HEK293 (cell line): ENCODE data around the gene ARID3A.

ENCODE experiments used
- CTCF ChIA-PET: fragments of 350-600 bp; formaldehyde crosslinking; extraction: SDS; loops from one replicate; lab custom pipeline; 2021; ENCODE audit warnings: antibody characterized with exemption; lab: Yijun Ruan, JAX
- POLR2A ChIA-PET: fragments of 300-600 bp; formaldehyde crosslinking; extraction: SDS; loops from one replicate; lab custom pipeline; 2020; ENCODE audit warnings: antibody characterized with exemption, inconsistent platforms; lab: Yijun Ruan, JAX
- H3K27ac ChIP-seq: fragments of 200-500 bp; sonication (Bioruptor generic); 2 replicates; pipeline ENCODE4 v1.5.1; 2014; ENCODE audit warnings: low read depth, low read length, control low read depth, inconsistent platforms; ENCODE audit errors: extremely low read depth
- H3K36me3 ChIP-seq, 2 experiments: fragments of 200-500 bp in 1 of 2; sonication (Bioruptor generic) in 1 of 2; 1 replicate in 1 of 2; 2 replicates in 1 of 2; pipeline ENCODE4 v1.5.1; 2014 to 2017; ENCODE audit warnings: inconsistent platforms in 2 of 2, low read length in 2 of 2; ENCODE audit not compliant: control insufficient read depth in 2 of 2, insufficient read depth in 1 of 2
- H3K4me1 ChIP-seq: fragments of 200-500 bp; sonication (Bioruptor generic); 2 replicates; pipeline ENCODE4 v1.5.1; 2014; ENCODE audit warnings: mild to moderate bottlenecking, low read length, inconsistent platforms; ENCODE audit not compliant: control insufficient read depth, insufficient read depth
- H3K4me3 ChIP-seq: 2 replicates; pipeline ENCODE4 v1.5.1; 2011; ENCODE audit warnings: low read depth, mild to moderate bottlenecking, control low read depth, low read length, moderate library complexity
- H3K9me3 ChIP-seq: fragments of 200-500 bp; sonication (Bioruptor generic); 2 replicates; pipeline ENCODE4 v1.5.1; 2014; ENCODE audit warnings: low read depth, low read length, inconsistent platforms; ENCODE audit not compliant: control insufficient read depth, insufficient read depth
- KLF17 ChIP-seq: fragments of 450-650 bp; formaldehyde crosslinking; IDR thresholded peaks from 2 replicates; pipeline ENCODE4 v1.5.1; 2016; ENCODE audit warnings: missing biosample characterization, missing genetic modification characterization
- KLF8 ChIP-seq: fragments of 450-650 bp; formaldehyde crosslinking; IDR thresholded peaks from 2 replicates; pipeline ENCODE4 v1.5.1; 2016; ENCODE audit warnings: missing biosample characterization, missing genetic modification characterization
- PRDM1 ChIP-seq: fragments of 450-650 bp; formaldehyde crosslinking; IDR thresholded peaks from 2 replicates; pipeline ENCODE4; 2016; ENCODE audit warnings: missing biosample characterization, missing genetic modification characterization
- PRDM6 ChIP-seq: fragments of 450-650 bp; formaldehyde crosslinking; IDR thresholded peaks from 2 replicates; pipeline ENCODE4 v1.5.1; 2017; ENCODE audit warnings: missing biosample characterization, missing genetic modification characterization
- SCRT1 ChIP-seq: fragments of 450-650 bp; formaldehyde crosslinking; IDR thresholded peaks from 2 replicates; pipeline ENCODE4 v1.5.1; 2016; ENCODE audit warnings: missing biosample characterization, missing genetic modification characterization, borderline replicate concordance
- SCRT2 ChIP-seq: fragments of 450-650 bp; formaldehyde crosslinking; IDR thresholded peaks from 2 replicates; pipeline ENCODE4 v1.5.1; 2016; ENCODE audit warnings: missing biosample characterization, missing genetic modification characterization
- SETDB1 ChIP-seq: IDR thresholded peaks from one replicate; pipeline ENCODE4 v1.6.1; 2017; ENCODE audit warnings: mild to moderate bottlenecking, low read length, moderate library complexity, mixed read lengths; ENCODE audit not compliant: insufficient read length
- SP2 ChIP-seq: fragments of 450-650 bp; formaldehyde crosslinking; IDR thresholded peaks from 2 replicates; pipeline ENCODE4 v1.5.1; 2016; ENCODE audit warnings: missing biosample characterization, missing genetic modification characterization
- ZNF157 ChIP-seq: fragments of 450-650 bp; formaldehyde crosslinking; IDR thresholded peaks from 2 replicates; pipeline ENCODE4 v1.5.1; 2016; ENCODE audit warnings: missing biosample characterization, missing genetic modification characterization
- ZNF211 ChIP-seq: fragments of 450-650 bp; formaldehyde crosslinking; IDR thresholded peaks from 2 replicates; pipeline ENCODE4 v1.5.1; 2016; ENCODE audit warnings: low read depth, missing biosample characterization, missing genetic modification characterization
- ZNF274 ChIP-seq, 2 experiments: fragments of 200-500 bp in 1 of 2; fragments of 450-650 bp in 1 of 2; sonication (Bioruptor generic) in 1 of 2; formaldehyde crosslinking in 1 of 2; IDR thresholded peaks; 2 replicates each; pipeline versions ENCODE4 v1.5.1 to v1.6.1; 2014 to 2016; ENCODE audit warnings: borderline replicate concordance in 1 of 2, inconsistent platforms in 1 of 2, low read length in 1 of 2, missing biosample characterization in 1 of 2, missing genetic modification characterization in 1 of 2
- ZNF324 ChIP-seq: fragments of 450-650 bp; formaldehyde crosslinking; IDR thresholded peaks from 2 replicates; pipeline ENCODE4 v1.5.1; 2016; ENCODE audit warnings: missing biosample characterization, missing genetic modification characterization
- ZNF37A ChIP-seq: fragments of 450-650 bp; IDR thresholded peaks from 2 replicates; pipeline ENCODE4 v1.5.1; 2018; ENCODE audit warnings: missing biosample characterization, missing genetic modification characterization
- ZNF423 ChIP-seq: fragments of 450-650 bp; formaldehyde crosslinking; IDR thresholded peaks from 2 replicates; pipeline ENCODE4 v1.5.1; 2016; ENCODE audit warnings: missing biosample characterization, missing genetic modification characterization
- ZNF433 ChIP-seq: fragments of 450-650 bp; formaldehyde crosslinking; IDR thresholded peaks from 2 replicates; pipeline ENCODE4 v1.5.1; 2016; ENCODE audit warnings: missing biosample characterization, missing genetic modification characterization, low read depth
- ZNF501 ChIP-seq: fragments of 450-650 bp; formaldehyde crosslinking; IDR thresholded peaks from 2 replicates; pipeline ENCODE4 v1.5.1; 2016; ENCODE audit warnings: missing biosample characterization, missing genetic modification characterization
- ZNF521 ChIP-seq: fragments of 450-650 bp; formaldehyde crosslinking; IDR thresholded peaks from 2 replicates; pipeline ENCODE4 v1.5.1; 2017; ENCODE audit warnings: missing biosample characterization, mild to moderate bottlenecking, missing genetic modification characterization
- ZNF621 ChIP-seq: fragments of 450-650 bp; formaldehyde crosslinking; IDR thresholded peaks from 2 replicates; pipeline ENCODE4 v1.5.1; 2017; ENCODE audit warnings: missing biosample characterization, missing genetic modification characterization
- ZNF654 ChIP-seq: fragments of 450-650 bp; formaldehyde crosslinking; IDR thresholded peaks from 2 replicates; pipeline ENCODE4 v1.5.1; 2016; ENCODE audit warnings: low read depth, missing biosample characterization, missing genetic modification characterization
- ZNF701 ChIP-seq: fragments of 450-650 bp; formaldehyde crosslinking; IDR thresholded peaks from 2 replicates; pipeline ENCODE4 v1.5.1; 2016; ENCODE audit warnings: missing biosample characterization, missing genetic modification characterization
- ZNF707 ChIP-seq: fragments of 450-650 bp; formaldehyde crosslinking; IDR thresholded peaks from 2 replicates; pipeline ENCODE4 v1.5.1; 2016; ENCODE audit warnings: missing biosample characterization, missing genetic modification characterization
- ZNF785 ChIP-seq: fragments of 450-650 bp; formaldehyde crosslinking; IDR thresholded peaks from 2 replicates; pipeline ENCODE4 v1.5.1; 2016; ENCODE audit warnings: missing biosample characterization, missing genetic modification characterization
- ZNF792 ChIP-seq: fragments of 450-650 bp; formaldehyde crosslinking; IDR thresholded peaks from 2 replicates; pipeline ENCODE4 v1.5.1; 2016; ENCODE audit warnings: missing biosample characterization, missing genetic modification characterization
- ZNF843 ChIP-seq: fragments of 450-650 bp; formaldehyde crosslinking; IDR thresholded peaks from 2 replicates; pipeline ENCODE4 v1.5.1; 2016; ENCODE audit warnings: missing biosample characterization, missing genetic modification characterization
- ZSCAN30 ChIP-seq: fragments of 450-650 bp; IDR thresholded peaks from 2 replicates; pipeline ENCODE4 v1.5.1; 2018; ENCODE audit warnings: missing biosample characterization, mild to moderate bottlenecking, missing genetic modification characterization, moderate library complexity
- TF ChIP-seq, protein P1 (sequence below): fragments of 450-650 bp; formaldehyde crosslinking; IDR thresholded peaks from 2 replicates; pipeline ENCODE4 v1.5.1; 2016; ENCODE audit warnings: missing biosample characterization, missing genetic modification characterization
- TF ChIP-seq, protein P2 (sequence below): fragments of 450-650 bp; formaldehyde crosslinking; IDR thresholded peaks from 2 replicates; pipeline ENCODE4 v1.5.1; 2016; ENCODE audit warnings: missing biosample characterization, missing genetic modification characterization
- TF ChIP-seq, protein P3 (sequence below): fragments of 450-650 bp; formaldehyde crosslinking; IDR thresholded peaks from 2 replicates; pipeline ENCODE4 v1.5.1; 2016; ENCODE audit warnings: missing biosample characterization, missing genetic modification characterization
- TF ChIP-seq, protein P4 (sequence below): fragments of 450-650 bp; formaldehyde crosslinking; IDR thresholded peaks from 2 replicates; pipeline ENCODE4; 2016; ENCODE audit warnings: missing biosample characterization, missing genetic modification characterization

The ARID3A gene

DNA sequence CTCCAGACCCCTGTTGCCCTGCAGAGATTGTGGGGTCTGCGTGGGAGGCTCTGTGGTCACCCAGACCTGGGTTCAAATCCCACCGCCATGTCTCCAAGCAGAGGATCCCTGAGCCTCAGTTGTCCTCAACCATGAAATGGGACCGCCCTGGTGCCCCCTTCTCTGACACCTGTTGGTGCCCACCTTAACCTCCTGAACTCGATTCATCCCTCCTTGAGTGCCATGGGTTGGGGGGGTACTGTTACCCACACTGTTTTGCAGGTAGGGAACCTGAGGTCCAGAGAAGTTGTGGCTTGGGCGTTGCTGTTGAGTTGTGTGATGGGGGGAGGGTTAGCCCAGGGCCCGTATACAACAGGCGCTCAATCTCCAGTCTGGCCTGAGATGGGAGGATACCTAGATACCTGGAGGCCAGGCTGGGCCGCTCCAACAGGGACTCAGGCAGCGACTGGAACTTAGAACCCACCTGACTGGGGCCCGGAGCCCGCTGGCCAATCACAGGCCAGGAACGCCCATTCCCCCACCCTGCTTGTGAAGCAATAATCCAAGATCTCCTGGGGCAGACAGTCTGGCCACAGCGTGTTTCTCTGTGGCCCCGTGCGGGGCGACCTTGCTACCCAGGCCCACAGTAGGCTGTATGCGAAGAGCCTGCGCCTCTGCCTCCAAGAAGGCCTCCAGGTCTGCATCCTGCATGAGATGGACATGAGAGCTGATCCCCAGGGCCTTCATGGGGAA is 2.8 kb downstream of the ARID3A start (continued):
- TF ChIP-seq ZNF37A (tag by site-specific recombination) (no peak), ZNF324 (tag by site-specific recombination) (no peak), ZNF785 (tag by site-specific recombination) (no peak), ZNF433 (tag by site-specific recombination) (no peak), PRDM1 (no peak), ZNF157 (tag by site-specific recombination) (no peak), ZNF423 (tag by site-specific recombination) (no peak), SCRT1 (tag by site-specific recombination) (peak; percentile 69; the same call in 1 of the 2 replicates), ZNF621 (no peak), ZNF211 (no peak), SP2 (peak; percentile 13; the same call in 1 of the 2 replicates), ZNF701 (tag by site-specific recombination) (no peak), SCRT2 (peak; percentile 76), ZNF792 (tag by site-specific recombination) (peak; percentile 90)
- TF ChIP-seq, protein P1, sequence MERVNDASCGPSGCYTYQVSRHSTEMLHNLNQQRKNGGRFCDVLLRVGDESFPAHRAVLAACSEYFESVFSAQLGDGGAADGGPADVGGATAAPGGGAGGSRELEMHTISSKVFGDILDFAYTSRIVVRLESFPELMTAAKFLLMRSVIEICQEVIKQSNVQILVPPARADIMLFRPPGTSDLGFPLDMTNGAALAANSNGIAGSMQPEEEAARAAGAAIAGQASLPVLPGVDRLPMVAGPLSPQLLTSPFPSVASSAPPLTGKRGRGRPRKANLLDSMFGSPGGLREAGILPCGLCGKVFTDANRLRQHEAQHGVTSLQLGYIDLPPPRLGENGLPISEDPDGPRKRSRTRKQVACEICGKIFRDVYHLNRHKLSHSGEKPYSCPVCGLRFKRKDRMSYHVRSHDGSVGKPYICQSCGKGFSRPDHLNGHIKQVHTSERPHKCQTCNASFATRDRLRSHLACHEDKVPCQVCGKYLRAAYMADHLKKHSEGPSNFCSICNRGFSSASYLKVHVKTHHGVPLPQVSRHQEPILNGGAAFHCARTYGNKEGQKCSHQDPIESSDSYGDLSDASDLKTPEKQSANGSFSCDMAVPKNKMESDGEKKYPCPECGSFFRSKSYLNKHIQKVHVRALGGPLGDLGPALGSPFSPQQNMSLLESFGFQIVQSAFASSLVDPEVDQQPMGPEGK, result peak; percentile 50

DNA sequence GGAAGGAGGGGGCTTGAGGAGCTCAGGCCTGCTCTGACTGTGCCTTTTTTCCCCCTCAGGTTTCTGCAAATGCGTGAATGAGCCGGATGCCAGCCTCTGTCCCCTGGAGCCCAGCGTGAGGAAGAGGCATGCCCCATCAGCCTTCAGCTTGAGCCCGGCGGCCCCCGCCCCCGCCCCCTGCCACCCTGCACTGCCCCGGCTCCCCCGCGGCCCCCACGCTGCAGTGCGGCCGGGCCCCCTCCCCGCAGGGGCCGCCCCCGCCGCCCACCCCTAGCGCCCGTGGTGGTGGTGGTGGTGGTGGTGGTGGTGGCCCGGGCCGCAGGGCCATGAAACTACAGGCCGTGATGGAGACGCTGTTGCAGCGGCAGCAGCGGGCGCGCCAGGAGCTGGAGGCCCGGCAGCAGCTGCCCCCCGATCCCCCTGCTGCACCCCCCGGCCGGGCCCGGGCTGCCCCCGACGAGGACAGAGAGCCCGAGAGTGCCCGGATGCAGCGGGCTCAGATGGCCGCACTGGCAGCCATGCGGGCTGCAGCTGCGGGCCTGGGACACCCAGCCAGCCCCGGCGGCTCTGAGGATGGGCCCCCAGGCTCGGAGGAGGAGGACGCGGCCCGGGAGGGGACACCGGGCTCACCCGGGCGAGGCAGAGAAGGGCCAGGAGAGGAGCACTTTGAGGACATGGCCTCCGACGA is 3.5 kb downstream of the ARID3A start:
- no peaks in the 10 kb centered on the region for H3K9me3 ChIP-seq
- H3K4me1 ChIP-seq, result no peaks in the 10 kb centered on the region
- H3K4me3 ChIP-seq, result no peak overlapping the region
- no peak overlapping the region for H3K27ac ChIP-seq
- POLR2A ChIA-PET, result interaction anchor here (0.6 kb wide), 1 partner anchor 8 kb away, joined by 4 read pairs; no protein-coding TSS in a partner anchor
- peaks cover 0 to 31% of the 10 kb centered on the region in 2 experiments; a peak in 2 of 3 replicates for H3K36me3 ChIP-seq
- CTCF ChIA-PET, result no interaction called here
- TF ChIP-seq SETDB1 (no peak), SCRT2 (no peak), ZSCAN30 (tag by site-specific recombination) (no peak), KLF8 (tag by site-specific recombination) (no peak), ZNF707 (tag by site-specific recombination) (no peak), ZNF501 (tag by site-specific recombination) (no peak), ZNF274 (IDR thresholded peaks at IDR 0.05; ENCODE audit: low read length) (no peak), ZNF274 (tag by site-specific recombination; IDR thresholded peaks at IDR 0.05; ENCODE audit: borderline replicate concordance) (no peak), PRDM6 (tag by site-specific recombination) (no peak), ZNF654 (no peak), KLF17 (tag by site-specific recombination) (no peak), ZNF521 (tag by site-specific recombination) (no peak), ZNF843 (tag by site-specific recombination) (no peak)
- TF ChIP-seq, protein P2, sequence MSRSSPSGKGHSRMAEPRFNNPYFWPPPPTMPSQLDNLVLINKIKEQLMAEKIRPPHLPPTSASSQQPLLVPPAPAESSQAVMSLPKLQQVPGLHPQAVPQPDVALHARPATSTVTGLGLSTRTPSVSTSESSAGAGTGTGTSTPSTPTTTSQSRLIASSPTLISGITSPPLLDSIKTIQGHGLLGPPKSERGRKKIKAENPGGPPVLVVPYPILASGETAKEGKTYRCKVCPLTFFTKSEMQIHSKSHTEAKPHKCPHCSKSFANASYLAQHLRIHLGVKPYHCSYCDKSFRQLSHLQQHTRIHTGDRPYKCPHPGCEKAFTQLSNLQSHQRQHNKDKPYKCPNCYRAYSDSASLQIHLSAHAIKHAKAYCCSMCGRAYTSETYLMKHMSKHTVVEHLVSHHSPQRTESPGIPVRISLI (tag by site-specific recombination), result no peak
- TF ChIP-seq, protein P3, sequence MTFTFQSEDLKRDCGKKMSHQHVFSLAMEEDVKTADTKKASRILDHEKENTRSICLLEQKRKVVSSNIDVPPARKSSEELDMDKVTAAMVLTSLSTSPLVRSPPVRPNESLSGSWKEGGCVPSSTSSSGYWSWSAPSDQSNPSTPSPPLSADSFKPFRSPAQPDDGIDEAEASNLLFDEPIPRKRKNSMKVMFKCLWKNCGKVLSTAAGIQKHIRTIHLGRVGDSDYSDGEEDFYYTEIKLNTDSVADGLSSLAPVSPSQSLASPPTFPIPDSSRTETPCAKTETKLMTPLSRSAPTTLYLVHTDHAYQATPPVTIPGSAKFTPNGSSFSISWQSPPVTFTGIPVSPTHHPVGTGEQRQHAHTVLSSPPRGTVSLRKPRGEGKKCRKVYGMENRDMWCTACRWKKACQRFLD (tag by site-specific recombination), result no peak
- TF ChIP-seq, protein P4, sequence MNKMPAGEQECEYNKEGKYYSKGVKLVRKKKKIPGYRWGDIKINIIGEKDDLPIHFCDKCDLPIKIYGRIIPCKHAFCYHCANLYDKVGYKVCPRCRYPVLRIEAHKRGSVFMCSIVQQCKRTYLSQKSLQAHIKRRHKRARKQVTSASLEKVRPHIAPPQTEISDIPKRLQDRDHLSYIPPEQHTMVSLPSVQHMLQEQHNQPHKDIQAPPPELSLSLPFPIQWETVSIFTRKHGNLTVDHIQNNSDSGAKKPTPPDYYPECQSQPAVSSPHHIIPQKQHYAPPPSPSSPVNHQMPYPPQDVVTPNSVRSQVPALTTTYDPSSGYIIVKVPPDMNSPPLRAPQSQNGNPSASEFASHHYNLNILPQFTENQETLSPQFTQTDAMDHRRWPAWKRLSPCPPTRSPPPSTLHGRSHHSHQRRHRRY (tag by site-specific recombination), result no peak
